Inflammatory macrophage (primary cell): ENCODE data around the gene PIK3IP1.

ENCODE experiments used
- DNase-seq, 2 donors: peaks; one replicate each; pipeline ENCODE4 v3.0.0-alpha.2; 2020 to 2022

Gene PIK3IP1

DNA sequence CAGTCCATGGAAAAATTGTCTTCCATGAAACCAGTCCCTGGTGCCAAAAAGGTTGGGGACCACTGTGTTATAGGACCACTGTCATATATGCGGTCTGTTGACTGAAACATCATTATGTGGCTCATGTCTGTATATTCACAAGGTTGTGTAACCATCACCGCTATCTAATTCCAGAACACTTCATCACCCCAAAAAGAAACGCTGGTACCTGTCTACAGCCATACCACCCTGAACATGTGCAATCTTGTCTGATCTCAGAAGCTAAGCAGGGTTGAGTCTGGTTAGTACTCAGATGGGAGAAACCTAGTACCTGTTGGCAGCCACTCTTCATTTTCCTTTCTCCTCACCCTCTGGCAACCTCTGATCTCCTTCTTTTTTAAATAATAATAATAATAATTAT, 12.9 kb upstream of the PIK3IP1 start:
- DNase-seq: no peak

DNA sequence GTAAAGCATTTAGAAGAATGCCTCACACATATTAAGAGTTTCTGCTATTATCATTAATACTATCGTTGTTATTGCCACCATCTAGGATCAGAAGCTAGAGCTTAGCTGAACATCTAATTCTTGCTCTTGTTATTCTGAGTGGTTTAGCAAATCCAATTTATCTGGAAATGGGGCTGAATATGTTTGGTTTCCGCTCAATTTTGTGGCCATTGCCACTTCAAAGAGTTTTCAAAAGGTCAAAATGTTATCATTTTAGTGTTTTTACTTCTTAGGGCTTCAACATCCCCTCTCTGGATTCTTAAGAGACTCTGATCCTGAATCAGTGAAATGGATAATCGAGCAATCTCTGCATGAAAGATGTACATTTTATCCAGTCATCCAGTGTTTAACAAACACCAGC, 10.2 kb upstream of the PIK3IP1 start:
- no peak for DNase-seq

DNA sequence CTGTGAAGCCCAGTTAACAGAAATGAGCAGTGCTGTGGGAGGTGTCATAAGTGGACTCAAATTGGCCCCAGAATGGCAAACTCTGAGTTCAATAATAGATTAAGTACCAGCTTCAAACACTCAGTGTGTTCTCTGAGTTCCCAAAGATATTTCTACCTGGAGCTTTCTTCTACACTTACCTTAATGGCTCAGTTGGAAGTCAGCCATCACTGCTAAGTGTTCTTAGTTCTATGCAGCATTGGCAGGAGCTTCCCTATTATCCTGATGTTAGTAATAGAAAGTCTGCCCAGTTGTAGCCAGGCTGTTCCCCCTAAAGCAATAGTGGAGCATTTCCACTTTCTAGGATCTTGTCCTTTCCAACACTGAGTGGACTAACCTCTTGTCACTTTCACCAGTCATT, 9.7 kb upstream of the PIK3IP1 start:
- no peak for DNase-seq

DNA sequence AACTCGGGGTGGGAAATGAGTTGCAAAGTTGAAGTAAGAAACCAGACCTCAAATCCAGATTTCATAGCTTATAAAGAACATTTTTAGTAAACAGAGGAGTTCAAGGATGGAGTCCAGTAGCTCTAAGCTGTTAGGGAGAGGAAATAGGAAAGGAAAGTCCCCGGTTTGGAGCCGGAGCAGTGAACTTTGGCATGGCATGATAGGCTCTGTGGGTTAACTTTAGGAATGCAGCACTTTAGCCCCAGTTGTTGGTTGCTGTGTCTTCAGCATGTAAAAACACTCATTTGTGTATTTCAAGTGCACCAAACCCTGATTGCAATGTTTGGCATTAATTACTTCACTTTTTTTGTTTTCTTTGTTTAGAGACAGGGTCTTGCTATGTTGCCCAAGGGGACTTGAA, 8.6 kb upstream of the PIK3IP1 start:
- DNase-seq: no peak

DNA sequence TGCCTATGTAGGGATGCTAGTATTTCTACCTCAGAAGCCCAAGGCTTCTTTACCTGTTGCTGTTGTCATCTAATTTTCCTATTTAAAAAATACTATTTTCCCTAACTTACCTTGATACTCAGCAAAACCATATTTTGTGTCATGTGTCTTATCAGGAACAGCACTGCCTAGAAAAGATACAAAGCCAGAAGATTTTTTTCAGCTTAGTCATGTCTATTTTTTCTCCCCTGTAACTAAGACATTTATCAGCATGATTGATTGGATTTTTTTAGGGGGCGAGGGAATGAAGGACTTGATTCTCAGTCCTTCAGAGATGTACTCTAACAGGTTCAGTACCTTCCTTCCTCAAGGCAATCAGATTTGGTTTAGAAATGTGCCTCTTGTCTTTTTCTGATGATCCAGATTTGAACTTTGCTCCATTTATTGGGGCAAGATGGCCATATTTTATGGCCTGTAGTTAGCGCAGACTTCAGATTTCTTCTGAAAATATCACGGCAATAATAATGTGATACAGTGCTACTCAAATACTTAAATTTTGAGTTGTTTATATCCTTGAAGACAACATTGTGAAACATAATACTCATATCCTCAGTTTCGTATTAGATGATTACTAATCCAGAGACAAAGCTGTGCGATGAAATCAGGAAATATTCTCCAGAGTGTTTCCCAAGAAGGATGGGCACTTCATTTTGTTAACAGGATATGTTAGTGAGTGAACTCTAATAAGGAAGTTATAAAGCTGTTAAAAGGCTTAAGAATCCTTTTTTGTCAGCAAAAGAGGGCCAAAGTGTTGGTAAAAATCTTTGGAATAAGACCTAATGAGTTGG, 3.8 kb upstream of the PIK3IP1 start:
- peak; percentile 73 to 91 for DNase-seq

DNA sequence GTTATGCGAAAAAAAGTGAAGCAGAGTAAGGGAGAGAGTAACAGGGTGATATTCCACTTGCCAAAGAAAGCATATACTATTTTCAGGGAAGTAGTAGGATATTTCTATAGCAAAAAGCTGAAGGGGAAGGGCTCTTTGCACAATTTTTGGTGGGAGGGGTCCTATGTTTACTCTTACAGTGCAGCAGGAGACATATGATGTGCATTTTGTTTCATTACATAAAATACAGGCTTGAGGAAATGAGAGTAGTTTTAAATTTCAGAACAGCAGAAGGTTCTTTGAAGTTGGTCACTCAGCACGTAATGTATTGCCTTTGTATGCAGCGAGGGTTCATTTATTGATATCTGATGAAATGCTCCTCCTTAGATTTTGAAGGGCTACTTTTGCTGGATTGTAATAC, 3.1 kb upstream of the PIK3IP1 start:
- DNase-seq: peak; percentile 70 to 79

DNA sequence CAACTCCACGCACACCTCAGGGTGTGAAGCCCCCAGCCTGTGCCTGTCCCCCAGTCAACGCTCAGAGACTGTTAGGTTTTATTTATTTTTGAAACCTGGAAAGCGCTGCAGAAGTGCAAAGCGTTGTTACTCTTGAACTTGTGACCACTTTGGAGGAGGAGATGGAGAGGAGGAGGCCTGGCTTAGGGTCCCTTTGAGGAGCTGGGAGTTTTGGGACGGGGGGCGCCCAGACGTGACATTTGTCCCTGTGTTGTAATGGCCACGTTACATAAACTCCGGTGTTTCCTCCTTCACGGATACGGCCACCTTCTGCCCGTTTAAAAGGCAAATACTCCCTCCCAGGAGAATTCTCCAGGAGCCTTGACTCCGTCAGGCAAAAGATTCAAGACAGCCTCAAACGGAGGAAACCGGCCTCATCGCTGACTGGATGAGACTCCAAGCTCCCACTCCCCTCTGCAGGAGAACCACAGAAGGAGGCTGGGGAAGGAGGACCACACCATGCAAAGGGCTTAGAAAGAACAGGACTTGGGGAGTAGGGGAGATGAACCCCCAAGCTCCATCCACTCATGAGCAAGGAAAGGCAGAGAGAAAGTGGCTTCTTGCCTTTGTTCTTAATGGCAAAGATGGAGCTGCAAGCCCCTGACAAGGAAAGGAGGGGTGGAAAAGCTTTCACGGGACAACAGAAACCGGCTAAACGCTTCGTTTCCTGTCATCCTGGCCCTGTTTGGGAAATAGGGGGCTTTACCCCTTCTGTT, 630 bp downstream of the PIK3IP1 start:
- no peak for DNase-seq

DNA sequence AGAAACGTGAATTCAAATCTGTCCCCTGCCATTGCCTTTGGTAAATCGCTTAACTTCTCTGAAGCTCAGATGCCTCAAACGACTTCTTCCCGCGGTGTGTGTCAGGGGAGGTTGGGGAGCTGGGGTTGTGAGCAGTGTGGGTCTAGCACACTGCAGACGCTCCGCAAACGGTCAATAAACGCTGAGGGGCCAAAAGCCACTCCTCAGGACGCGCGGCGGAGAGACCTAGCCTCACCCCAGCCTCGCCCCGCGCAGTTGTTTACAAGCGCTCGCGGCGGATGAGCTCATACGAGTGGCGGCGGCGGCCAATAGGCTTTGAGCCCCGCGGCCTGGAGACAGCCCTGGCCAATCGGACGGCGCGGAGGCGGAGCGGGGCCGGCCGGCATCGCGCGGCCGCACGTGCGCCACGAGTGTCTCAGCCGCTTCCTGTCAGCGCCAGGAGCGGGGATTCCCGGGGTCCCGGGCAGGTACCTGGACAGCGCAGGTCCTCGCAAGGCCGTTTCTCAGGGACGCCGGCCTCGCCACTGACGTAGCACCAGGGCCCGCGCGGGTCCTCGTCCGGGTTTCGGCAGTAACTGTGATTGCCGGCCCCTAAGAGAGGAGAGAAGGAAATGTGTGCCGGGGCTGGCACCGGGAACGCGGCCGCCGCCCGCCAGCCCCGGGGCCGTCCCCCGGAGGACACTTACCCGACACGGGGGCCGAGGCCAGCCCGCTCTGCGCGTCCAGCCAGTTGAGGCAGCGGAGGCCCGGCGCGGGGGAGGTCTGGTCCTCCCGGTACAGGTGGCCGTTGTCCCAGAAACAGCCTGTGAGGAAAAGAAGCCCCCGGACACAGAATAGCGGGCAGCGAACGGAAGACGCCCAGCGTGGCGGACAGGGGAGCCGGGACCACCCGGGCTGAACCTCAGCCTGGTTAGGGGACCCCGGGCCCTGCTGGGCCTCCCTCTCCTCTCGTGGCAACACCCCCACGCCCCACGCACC, 1.5 kb downstream of the PIK3IP1 start:
- peak; percentile 94 to 95 for DNase-seq

DNA sequence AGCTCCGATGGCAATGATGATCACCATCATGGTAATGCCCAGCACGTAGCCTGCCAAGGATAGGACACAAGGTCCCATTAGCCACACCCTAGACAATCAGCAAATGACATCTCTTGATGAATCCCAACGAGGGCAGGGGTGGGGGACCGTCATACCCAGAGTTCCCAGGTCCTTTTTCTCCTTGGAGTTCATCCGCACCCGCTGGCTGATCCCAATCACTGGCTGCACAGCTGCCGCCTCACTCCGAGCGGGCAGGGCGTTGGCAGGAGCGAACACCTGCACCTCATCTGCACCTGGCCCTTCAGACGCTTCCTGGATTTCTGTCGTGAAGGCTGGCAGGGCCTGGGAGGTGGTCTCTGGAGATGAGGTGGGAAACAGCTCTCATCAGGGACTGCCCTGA, 2.9 kb downstream of the PIK3IP1 start:
- no peak for DNase-seq

DNA sequence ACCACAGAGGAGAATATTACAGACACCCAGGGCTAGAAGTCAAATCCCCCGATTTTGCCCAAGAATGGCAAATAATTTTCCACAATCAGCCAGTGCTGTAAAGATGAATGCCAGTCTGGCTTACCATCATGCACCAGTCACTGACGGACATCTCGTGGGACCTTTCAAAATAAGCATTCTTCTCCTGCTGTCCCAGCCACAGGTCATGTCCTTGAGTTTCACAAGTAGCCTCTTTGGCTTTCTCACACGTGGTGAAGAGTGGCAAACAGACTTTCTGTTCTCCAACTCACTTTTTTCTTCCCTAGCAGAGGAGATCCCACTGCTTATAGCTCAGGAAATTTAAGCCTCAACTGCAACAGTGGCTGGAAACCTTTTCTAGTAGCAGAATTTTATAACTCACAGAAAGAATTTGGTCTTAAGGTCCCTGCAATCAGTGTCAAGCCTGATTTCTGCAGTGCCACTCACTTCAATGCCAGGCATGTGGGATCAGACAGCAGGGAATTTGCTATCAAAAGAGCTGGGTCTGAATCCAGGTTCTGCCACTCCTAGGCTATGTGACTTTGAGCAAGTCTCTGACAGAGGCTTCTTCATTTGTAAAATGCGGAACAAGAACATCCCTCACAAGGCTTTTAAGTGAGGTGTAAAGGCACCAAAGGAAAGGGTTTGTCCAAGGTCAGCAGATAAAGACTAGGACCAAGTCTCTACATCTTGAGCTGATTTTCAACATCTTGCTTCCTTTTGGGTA, 3.6 kb downstream of the PIK3IP1 start:
- DNase-seq: peak; percentile 64 to 68

DNA sequence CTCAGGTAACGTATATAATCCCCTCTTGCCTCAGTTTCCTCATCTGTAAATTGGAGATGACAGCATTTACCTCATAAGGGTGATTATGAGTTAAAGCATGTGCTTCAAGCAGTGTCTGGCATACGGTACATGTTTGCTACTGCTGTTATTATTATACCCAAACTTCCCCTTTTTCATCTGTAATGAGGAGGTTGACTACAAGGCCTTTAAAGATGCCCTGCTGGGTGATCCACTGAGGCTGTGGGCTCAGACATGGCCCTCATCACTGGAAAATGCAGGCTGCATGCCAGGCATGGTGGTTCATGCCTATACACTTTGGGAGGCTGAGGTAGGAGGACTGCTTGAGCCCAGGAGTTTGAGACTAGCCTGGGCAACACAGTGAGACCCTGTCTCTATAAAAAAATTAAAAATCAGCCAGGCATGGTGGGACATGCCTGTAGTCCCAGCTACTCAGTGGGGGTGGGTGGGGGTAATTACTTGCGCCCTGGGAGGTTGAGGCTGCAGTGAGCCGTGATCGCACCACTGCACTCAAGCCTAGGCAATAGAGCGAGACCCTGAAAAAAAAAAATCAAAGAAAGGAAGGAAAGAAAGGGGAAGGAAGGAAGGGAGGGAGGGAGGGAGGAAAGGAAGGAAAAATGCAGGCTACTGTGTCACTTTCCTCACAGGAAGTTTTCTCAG, 4.3 kb downstream of the PIK3IP1 start:
- peak; percentile 10 to 47 for DNase-seq

DNA sequence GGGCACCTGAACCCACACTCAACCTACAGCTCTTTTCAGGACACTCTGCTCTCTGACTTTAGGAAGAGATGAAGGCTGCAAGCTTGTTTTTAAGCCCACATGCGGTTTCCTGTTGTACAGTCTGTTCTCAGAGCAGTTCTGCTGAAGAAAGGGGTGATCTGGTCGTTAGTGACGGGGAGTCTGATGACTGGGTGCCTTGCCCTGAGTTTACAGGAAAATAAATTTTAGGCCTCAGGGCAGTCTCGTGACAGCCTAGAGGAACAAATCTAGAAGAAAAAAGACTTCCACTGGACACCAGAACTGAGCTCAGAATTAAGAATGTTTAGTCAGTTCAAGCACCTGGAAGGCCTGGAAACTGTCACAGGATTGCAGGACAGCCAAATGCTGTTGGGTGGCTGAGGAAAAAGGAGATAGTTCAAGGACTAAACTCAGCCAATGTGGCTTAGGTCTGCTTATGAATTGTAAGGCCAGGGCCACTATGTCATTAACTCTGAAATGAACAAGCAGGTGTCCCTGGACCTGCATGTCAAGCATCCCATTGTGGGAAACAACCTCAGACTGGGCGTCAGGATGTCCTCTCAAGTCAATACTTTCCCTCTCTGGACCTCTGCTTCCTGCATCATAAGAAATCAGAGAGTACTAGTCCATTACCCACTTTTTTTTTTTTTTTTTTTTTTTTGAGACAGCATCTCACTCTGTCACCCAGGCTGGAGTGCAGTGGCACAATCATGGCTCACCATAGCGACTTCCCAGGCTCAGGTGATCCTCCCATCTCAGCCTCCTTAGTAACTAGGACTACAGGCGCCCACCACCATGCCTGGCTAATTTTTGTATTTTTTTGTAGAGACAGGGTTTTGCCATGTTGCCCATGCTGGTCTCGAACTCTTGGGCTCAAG, 5.7 kb downstream of the PIK3IP1 start:
- DNase-seq: peak; percentile 86 to 92

DNA sequence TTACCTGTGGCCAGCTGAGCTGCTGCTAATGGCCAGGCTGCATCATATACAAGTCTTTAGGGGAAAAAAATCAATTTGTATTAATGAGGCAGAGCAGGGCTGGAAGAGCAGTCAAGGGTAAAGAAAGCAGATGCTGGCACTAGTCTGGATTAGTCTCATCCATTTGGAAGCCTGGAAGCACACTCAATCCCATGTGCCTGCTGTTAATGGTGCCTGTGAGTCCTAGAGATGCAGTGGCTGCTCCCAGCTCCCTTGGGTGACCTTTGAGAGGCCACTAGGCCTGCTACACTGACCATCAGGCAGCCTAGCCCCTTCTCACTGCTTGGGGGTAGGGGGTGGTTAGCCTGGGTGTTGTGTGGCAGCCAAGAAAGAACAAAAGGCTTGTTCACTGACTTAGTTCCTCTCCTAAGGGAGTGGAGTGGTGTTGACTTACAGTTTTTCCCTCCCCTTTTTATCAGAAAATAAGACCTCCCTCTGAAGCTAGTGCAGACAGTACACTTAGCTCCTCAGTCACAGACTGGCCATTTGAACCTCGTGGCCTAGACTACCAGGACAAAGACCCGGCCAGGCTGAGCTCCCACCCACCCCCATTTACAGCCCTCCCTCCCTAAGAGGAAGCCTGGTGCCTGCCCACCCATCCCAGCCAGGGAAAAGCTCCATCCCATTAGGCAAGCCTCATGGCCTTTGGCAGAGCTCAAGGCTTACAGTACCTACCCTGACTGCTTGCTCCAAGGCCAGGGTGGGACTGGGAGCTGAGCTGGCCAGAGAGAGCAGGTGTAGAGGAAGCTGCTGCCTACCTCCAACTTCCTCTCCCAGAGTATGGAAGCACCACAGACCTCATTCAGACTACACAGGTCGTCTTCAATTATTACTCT, 7.8 kb downstream of the PIK3IP1 start:
- no peak for DNase-seq

DNA sequence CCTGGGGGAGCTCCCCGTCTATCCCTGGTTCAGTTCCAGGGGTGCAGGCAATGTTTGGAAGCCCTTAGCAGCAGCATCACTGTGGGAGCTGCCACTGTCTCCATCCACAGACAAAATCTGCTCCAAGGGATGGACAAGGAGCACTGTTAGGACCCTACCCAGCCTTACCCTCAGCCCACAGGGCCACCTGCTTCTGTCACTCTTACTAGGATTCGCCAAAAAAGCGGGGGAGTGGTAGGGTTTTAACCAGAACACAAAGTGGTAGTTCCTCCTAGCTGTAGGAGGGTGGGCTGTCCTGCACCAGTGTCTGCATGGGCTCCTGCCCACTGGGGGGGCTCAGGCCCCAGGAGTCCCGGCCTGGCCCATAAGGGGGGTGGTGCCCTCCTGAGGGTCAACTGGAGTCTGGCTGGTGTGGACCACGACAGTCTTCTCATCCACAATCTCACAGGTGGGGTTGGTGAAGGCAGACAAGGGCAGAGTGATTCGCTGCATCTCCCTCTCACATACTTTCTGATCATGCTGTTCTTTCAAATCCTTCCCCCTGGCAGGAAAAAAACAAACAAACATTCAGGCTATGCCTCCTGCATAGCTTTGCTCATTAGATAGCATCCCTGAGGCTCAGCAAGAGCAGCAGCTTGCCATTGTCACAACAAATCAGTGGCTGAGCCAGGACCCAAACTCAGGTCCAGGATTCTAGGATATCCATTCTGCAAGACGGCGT, 9.4 kb downstream of the PIK3IP1 start:
- DNase-seq: no peak

DNA sequence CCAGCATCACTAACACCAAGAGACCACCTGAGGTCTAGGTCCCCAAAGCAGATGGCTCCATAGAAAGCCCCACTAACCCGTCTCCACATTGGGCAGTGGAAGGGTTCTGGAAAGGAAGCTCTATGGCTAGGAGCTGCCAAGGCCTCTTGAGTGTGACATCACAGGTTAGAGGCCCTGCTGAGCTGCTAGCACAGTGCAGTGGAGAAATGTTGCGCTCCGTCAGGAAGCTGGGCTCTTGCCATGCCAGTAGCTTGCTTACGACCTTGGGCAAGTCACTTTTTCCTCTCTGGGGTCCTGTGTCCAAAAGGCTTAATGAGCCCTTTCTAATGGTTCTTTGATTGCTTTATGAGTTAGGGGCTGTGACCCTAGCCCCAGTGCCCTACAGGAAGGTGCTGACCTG, 10.6 kb downstream of the PIK3IP1 start:
- DNase-seq: no peak

DNA sequence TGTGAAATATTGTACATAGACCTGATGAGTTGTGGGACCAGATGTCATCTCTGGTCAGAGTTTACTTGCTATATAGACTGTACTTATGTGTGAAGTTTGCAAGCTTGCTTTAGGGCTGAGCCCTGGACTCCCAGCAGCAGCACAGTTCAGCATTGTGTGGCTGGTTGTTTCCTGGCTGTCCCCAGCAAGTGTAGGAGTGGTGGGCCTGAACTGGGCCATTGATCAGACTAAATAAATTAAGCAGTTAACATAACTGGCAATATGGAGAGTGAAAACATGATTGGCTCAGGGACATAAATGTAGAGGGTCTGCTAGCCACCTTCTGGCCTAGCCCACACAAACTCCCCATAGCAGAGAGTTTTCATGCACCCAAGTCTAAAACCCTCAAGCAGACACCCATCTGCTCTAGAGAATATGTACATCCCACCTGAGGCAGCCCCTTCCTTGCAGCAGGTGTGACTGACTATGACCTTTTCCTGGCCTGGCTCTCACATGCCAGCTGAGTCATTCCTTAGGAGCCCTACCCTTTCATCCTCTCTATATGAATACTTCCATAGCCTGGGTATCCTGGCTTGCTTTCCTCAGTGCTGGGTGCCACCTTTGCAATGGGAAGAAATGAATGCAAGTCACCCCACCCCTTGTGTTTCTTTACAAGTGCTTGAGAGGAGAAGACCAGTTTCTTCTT, 12.3 kb downstream of the PIK3IP1 start:
- no peak for DNase-seq

DNA sequence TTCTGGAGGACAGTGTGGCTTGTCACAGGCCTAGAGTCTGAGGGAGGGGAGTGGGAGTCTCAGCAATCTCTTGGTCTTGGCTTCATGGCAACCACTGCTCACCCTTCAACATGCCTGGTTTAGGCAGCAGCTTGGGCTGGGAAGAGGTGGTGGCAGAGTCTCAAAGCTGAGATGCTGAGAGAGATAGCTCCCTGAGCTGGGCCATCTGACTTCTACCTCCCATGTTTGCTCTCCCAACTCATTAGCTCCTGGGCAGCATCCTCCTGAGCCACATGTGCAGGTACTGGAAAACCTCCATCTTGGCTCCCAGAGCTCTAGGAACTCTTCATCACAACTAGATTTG, 13.0 kb downstream of the PIK3IP1 start:
- DNase-seq: no peak

DNA sequence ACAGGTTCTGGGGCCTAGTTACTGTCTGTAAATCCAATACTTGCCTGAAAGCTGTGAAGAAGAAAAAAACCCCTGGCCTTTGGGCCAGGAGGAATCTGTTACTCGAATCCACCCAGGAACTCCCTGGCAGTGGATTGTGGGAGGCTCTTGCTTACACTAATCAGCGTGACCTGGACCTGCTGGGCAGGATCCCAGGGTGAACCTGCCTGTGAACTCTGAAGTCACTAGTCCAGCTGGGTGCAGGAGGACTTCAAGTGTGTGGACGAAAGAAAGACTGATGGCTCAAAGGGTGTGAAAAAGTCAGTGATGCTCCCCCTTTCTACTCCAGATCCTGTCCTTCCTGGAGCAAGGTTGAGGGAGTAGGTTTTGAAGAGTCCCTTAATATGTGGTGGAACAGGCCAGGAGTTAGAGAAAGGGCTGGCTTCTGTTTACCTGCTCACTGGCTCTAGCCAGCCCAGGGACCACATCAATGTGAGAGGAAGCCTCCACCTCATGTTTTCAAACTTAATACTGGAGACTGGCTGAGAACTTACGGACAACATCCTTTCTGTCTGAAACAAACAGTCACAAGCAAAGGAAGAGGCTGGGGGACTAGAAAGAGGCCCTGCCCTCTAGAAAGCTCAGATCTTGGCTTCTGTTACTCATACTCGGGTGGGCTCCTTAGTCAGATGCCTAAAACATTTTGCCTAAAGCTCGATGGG, 13.5 kb downstream of the PIK3IP1 start:
- DNase-seq: no peak
